PC-3 (cell line): ENCODE measurements around the gene FAM107B. TPM values are rescaled to one million over a fixed set of nuclear protein-coding genes. Genes with fewer than 3 reads are reported as not detected.
"Not testable (repeated sequence)": the region's sequence is repeated elsewhere in the genome, so short reads cannot be mapped to it uniquely, and the experiment has no call there.

Experiments used
- ATAC-seq: fragments of 200-7000 bp; cut with Tn5 transposase; 2 replicates; pipeline ENCODE4 v1.9.1; 2020; ENCODE audit warnings: mild to moderate bottlenecking, moderate library complexity
- BruUV-seq: library from RNA; stranded (reverse); fragments of 400-500 nt; replicated peaks from 2 replicates; lab custom pipeline; 2021; lab: Mats Ljungman, UMichigan
- CTCF ChIA-PET: fragments of 300-600 bp; sonication (Branson Sonifier 250); formaldehyde crosslinking; loops from one replicate; lab custom pipeline; 2022; ENCODE audit warnings: antibody characterized with exemption; lab: Charles Lee
- POLR2A ChIA-PET: fragments of 300-600 bp; sonication (Branson Sonifier 250); formaldehyde crosslinking; loops from one replicate; lab custom pipeline; 2022; ENCODE audit warnings: antibody characterized with exemption; ENCODE audit not compliant: unreplicated experiment; lab: Charles Lee
- DNase-seq: peaks from one replicate; pipeline ENCODE4 v3.0.0-alpha.2; 2015
- H2AFZ ChIP-seq: fragments of 300-600 bp; sonication (generic); 2 replicates; pipeline ENCODE4 v1.6.0; 2016; ENCODE audit warnings: antibody characterized with exemption, low read length
- H3F3A ChIP-seq: fragments of 300-600 bp; sonication (generic); one replicate; pipeline ENCODE4 v1.6.0; 2017; ENCODE audit warnings: antibody characterized with exemption, low read length, control low read depth, mild to moderate bottlenecking; ENCODE audit not compliant: unreplicated experiment
- H3K27ac ChIP-seq: fragments of 300-600 bp; sonication (generic); 2 replicates; pipeline ENCODE4 v1.5.1; 2016; ENCODE audit warnings: mild to moderate bottlenecking, low read length
- H3K27me3 ChIP-seq: fragments of 300-600 bp; sonication (generic); 2 replicates; pipeline ENCODE4 v1.6.1; 2016; ENCODE audit warnings: low read length, mixed read lengths
- H3K36me3 ChIP-seq: fragments of 300-600 bp; sonication (generic); 2 replicates; pipeline ENCODE4 v1.6.1; 2016; ENCODE audit warnings: low read depth, mixed run types, low read length, mixed read lengths
- H3K4me1 ChIP-seq: fragments of 300-600 bp; sonication (generic); 2 replicates; pipeline ENCODE4 v1.5.1; 2016; ENCODE audit warnings: low read length; ENCODE audit not compliant: insufficient read depth
- H3K4me2 ChIP-seq: fragments of 300-600 bp; sonication (generic); 2 replicates; pipeline ENCODE4 v1.6.0; 2016; ENCODE audit warnings: low read length
- H3K4me3 ChIP-seq: fragments of 300-600 bp; sonication (generic); 2 replicates; pipeline ENCODE4 v1.5.1; 2016; ENCODE audit warnings: mild to moderate bottlenecking, low read length, mixed read lengths
- H3K79me2 ChIP-seq: fragments of 300-600 bp; sonication (generic); 2 replicates; pipeline ENCODE4 v1.6.1; 2017; ENCODE audit warnings: low read length, mixed read lengths
- H3K9ac ChIP-seq: fragments of 300-600 bp; sonication (generic); 2 replicates; pipeline ENCODE4 v1.6.0; 2016; ENCODE audit warnings: mild to moderate bottlenecking, low read length
- H3K9me2 ChIP-seq: fragments of 300-600 bp; sonication (generic); replicated peaks from 2 replicates; pipeline ENCODE4 v1.6.1; 2016; ENCODE audit warnings: mixed run types, low read length, mixed read lengths
- H3K9me3 ChIP-seq: fragments of 300-600 bp; sonication (generic); 2 replicates; pipeline ENCODE4 v1.6.1; 2016; ENCODE audit warnings: low read length, mixed read lengths
- H4K20me1 ChIP-seq: fragments of 300-600 bp; sonication (generic); 2 replicates; pipeline ENCODE4 v1.6.1; 2016; ENCODE audit warnings: low read length, mixed read lengths
- CTCF ChIP-seq: fragments of 300-600 bp; sonication (generic); conservative IDR thresholded peaks from 2 replicates; pipeline ENCODE4 v1.5.1; 2017; ENCODE audit warnings: antibody characterized with exemption, low read depth, mild to moderate bottlenecking, low read length
- EZH2 ChIP-seq: fragments of 300-600 bp; sonication (generic); IDR thresholded peaks from one replicate; pipeline ENCODE4 v1.6.1; 2017; ENCODE audit warnings: antibody characterized with exemption, mild to moderate bottlenecking, low read length; ENCODE audit not compliant: unreplicated experiment
- EZH2phosphoT487 ChIP-seq: fragments of 300-600 bp; sonication (generic); IDR thresholded peaks from 2 replicates; pipeline ENCODE4 v1.6.1; 2018; ENCODE audit warnings: mild to moderate bottlenecking, antibody characterized with exemption, low read length, borderline replicate concordance
- intact Hi-C: fragments of 100-400 bp; cut with micrococcal nuclease; formaldehyde crosslinking; loops from 2 replicates; pipeline ENCODE4 v1.9.0; 2023
- total RNA-seq: library from RNA; depleted of rRNA; stranded (reverse); fragments of >200 nt; gene quantifications from 2 replicates; pipeline ENCODE4 v1.2.3, GENCODE V29; 2014

FAM107B gene
- total RNA-seq, 1 experiment from 2014 or later = 36.6 TPM

- DNase-seq = no peak
- CTCF ChIA-PET = no interaction called here
- Histone ChIP-seq H3K4me1 (no peaks in the 10 kb centered on the region), H3K36me3 (no peaks in the 10 kb centered on the region), H3K4me2 (no peak overlapping the region), H3K4me3 (no peak overlapping the region), H3K9me3 (no peaks in the 10 kb centered on the region), H2AFZ (no peak overlapping the region), H3F3A (no peaks in the 10 kb centered on the region), H4K20me1 (no peaks in the 10 kb centered on the region), H3K27me3 (no peaks in the 10 kb centered on the region), H3K9me2 (no peaks in the 10 kb centered on the region), H3K9ac (no peak overlapping the region), H3K27ac (no peak overlapping the region), H3K79me2 (no peaks in the 10 kb centered on the region)
- TF ChIP-seq EZH2phosphoT487 (no peak), EZH2 (no peak), CTCF (no peak)
- POLR2A ChIA-PET = no interaction called here
- ATAC-seq = no peak
- intact Hi-C loops = no loop called here
- BruUV-seq = no TSS peak
Observed at GRCh38 chr10:14691359-14691758, 83.3 kb downstream of the FAM107B start.

GRCh38 chr10:14688606-14689005, 86.1 kb downstream of the FAM107B start:
- H3K27ac ChIP-seq = no peak overlapping the region
- BruUV-seq = no TSS peak

GRCh38 chr10:14688189-14688588, 86.5 kb downstream of the FAM107B start:
- H3K27me3 ChIP-seq, H3K4me3 ChIP-seq, H3K36me3 ChIP-seq, H3K4me1 ChIP-seq, H3K4me2 ChIP-seq, DNase-seq, H3K9me3 ChIP-seq, BruUV-seq, H2AFZ ChIP-seq, intact Hi-C loops, H3K9me2 ChIP-seq, CTCF ChIA-PET, H3F3A ChIP-seq, H3K9ac ChIP-seq, POLR2A ChIA-PET, H3K27ac ChIP-seq, ATAC-seq, H4K20me1 ChIP-seq, H3K79me2 ChIP-seq: not testable (repeated sequence)

More at GRCh38 chr10:14688606-14689005, 86.1 kb downstream of the FAM107B start:
- intact Hi-C loops = no loop called here
- Histone ChIP-seq H4K20me1 (no peaks in the 10 kb centered on the region), H2AFZ (no peak overlapping the region), H3K4me2 (no peak overlapping the region), H3K4me1 (no peaks in the 10 kb centered on the region), H3K79me2 (no peaks in the 10 kb centered on the region), H3K36me3 (no peaks in the 10 kb centered on the region), H3F3A (no peaks in the 10 kb centered on the region), H3K9ac (no peak overlapping the region), H3K27me3 (no peaks in the 10 kb centered on the region), H3K9me3 (no peaks in the 10 kb centered on the region), H3K4me3 (no peak overlapping the region), H3K9me2 (no peaks in the 10 kb centered on the region)
- DNase-seq (no peak), ATAC-seq (no peak)
- CTCF ChIA-PET = no interaction called here
- POLR2A ChIA-PET = no interaction called here
- no peak for TF ChIP-seq EZH2
- no peak for TF ChIP-seq EZH2phosphoT487
- TF ChIP-seq CTCF = no peak
